ENCODE results near the gene COMT.

DNA sequence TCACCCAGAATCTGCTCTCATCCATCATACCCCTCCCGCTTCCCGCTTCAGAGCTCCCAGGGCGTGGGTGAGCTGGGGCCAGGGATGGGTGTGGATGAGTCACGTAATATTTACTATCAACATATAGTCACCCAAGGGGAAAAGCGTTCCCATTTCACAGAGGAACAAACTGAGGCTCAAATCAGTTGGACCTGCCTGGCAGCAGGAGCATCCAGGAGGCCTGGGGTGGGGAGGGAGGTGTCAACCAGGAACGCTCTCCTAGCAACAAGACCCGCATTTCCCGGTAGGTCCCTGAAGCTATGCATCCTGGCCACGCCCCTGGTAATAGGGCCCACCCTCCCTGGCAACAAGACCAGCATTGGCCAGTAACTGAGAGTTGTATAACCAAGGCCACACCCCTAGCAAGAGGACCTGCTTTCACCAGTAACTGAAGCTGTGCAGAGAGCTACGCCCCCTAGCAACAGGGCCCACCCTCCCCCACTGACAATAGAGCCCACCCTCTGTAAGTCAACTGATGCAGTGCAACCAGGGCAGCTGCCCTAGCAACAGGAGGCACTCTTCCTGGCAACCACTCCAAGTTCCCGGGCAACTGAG is 32.8 kb downstream of the COMT start:
- no peak for TF ChIP-seq EZH2 (IDR thresholded peaks at IDR 0.05; ENCODE audit: borderline replicate concordance, low read depth, low read length, severe bottlenecking)
- TF ChIP-seq, protein P1, sequence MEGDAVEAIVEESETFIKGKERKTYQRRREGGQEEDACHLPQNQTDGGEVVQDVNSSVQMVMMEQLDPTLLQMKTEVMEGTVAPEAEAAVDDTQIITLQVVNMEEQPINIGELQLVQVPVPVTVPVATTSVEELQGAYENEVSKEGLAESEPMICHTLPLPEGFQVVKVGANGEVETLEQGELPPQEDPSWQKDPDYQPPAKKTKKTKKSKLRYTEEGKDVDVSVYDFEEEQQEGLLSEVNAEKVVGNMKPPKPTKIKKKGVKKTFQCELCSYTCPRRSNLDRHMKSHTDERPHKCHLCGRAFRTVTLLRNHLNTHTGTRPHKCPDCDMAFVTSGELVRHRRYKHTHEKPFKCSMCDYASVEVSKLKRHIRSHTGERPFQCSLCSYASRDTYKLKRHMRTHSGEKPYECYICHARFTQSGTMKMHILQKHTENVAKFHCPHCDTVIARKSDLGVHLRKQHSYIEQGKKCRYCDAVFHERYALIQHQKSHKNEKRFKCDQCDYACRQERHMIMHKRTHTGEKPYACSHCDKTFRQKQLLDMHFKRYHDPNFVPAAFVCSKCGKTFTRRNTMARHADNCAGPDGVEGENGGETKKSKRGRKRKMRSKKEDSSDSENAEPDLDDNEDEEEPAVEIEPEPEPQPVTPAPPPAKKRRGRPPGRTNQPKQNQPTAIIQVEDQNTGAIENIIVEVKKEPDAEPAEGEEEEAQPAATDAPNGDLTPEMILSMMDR (IDR thresholded peaks at IDR 0.05; ENCODE audit: borderline replicate concordance, extremely low read depth, low read length, poor library complexity, severe bottlenecking), result no peak

All from DND-41 (cell line).